Activated CD4-positive, alpha-beta memory T cell treated with anti-CD3 and anti-CD28 coated beads for 36 hours (primary cell): Measurements from ENCODE around the gene HOMER2. TPM values are rescaled to one million over a fixed set of nuclear protein-coding genes. Genes with fewer than 3 reads are reported as not detected.

Experiments used
- CTCF ChIA-PET: fragments of 350-600 bp; sonication (Branson Sonifier 250); formaldehyde crosslinking; loops from one replicate; lab custom pipeline; 2021; ENCODE audit warnings: antibody characterized with exemption, inconsistent platforms; lab: Charles Lee
- POLR2A ChIA-PET: fragments of 350-600 bp; sonication (Branson Sonifier 250); formaldehyde crosslinking; loops from one replicate; lab custom pipeline; 2021; ENCODE audit warnings: antibody characterized with exemption; lab: Charles Lee
- DNase-seq: peaks from one replicate; pipeline ENCODE4 v3.0.0-alpha.2; 2020
- H3K27ac Mint-ChIP-seq: one replicate; pipeline ENCODE4 v1.8.0; 2021; ENCODE audit warnings: mixed read lengths
- H3K27me3 Mint-ChIP-seq: one replicate; pipeline ENCODE4 v1.8.0; 2021; ENCODE audit warnings: mixed read lengths
- H3K36me3 Mint-ChIP-seq: one replicate; pipeline ENCODE4 v1.8.0; 2021; ENCODE audit warnings: mixed read lengths
- H3K4me1 Mint-ChIP-seq: one replicate; pipeline ENCODE4 v1.8.0; 2021; ENCODE audit warnings: low read depth, mixed read lengths
- H3K4me3 Mint-ChIP-seq: one replicate; pipeline ENCODE4 v1.8.0; 2021; ENCODE audit warnings: mild to moderate bottlenecking, mixed read lengths
- H3K9me3 Mint-ChIP-seq: one replicate; pipeline ENCODE4 v1.8.0; 2021; ENCODE audit warnings: mixed read lengths
- intact Hi-C: fragments of 100-400 bp; cut with micrococcal nuclease; formaldehyde crosslinking; loops from one replicate; pipeline ENCODE4 v1.15.1; 2023
- total RNA-seq, 2 experiments: library from RNA; stranded (reverse); gene quantifications; one replicate each; pipeline ENCODE4 v1.2.3, GENCODE V29; 2021

Gene HOMER2
- total RNA-seq, 2 experiments from 2014 or later: 6.5 to 7.9 TPM

GRCh38 chr15:82810061-82810889 lies 142.2 kb downstream of the HOMER2 start:
- no peaks in the 10 kb centered on the region for H3K9me3 Mint-ChIP-seq
- peak overlapping the region; percentile 81 for H3K27ac Mint-ChIP-seq
- ChIA-PET POLR2A (interaction anchor here (1.0 to 2.6 kb wide), 8 partner anchors 18 to 275 kb away, joined by 3 to 19 read pairs (median 6); partner anchors contain the start of genes C15orf40, RAMAC and RPS17), CTCF (interaction anchor here (0.6 to 2.0 kb wide), 6 partner anchors 59 to 749 kb away, joined by 3 to 9 read pairs (median 4); no protein-coding TSS in a partner anchor)
- H3K4me3 Mint-ChIP-seq: peak overlapping the region; percentile 82
- peak; percentile 42 for DNase-seq
- no peaks in the 10 kb centered on the region for H3K27me3 Mint-ChIP-seq
- H3K36me3 Mint-ChIP-seq: peaks cover 21% of the 10 kb centered on the region
- intact Hi-C loops: loop anchor here (2.0 to 10.0 kb wide), 4 partner anchors 141 to 395 kb away; partner anchors contain the start of genes HDGFL3, RAMAC and RPS17
- H3K4me1 Mint-ChIP-seq: peaks cover 41% of the 10 kb centered on the region

GRCh38 chr15:82809308-82810060 lies 143.0 kb downstream of the HOMER2 start, which contains the start of gene WHAMM:
Gene WHAMM (plus strand): TSS chr15:82809628. CDS start chr15:82809727, 99 bp downstream.
- H3K36me3 Mint-ChIP-seq: peaks cover 18% of the 10 kb centered on the region
- H3K27ac Mint-ChIP-seq: peak within 1 kb of the TSS; percentile 81
- CTCF ChIA-PET: interaction anchor here (1.4 to 2.0 kb wide), 2 partner anchors 23 to 58 kb away, joined by 5 to 6 read pairs; no protein-coding TSS in a partner anchor
- H3K27me3 Mint-ChIP-seq: no peaks in the 10 kb centered on the region
- peak within 1 kb of the TSS; percentile 82 for H3K4me3 Mint-ChIP-seq
- peak; percentile 97 for DNase-seq
- H3K9me3 Mint-ChIP-seq: no peaks in the 10 kb centered on the region
- POLR2A ChIA-PET: interaction anchor here (1.0 to 2.6 kb wide), 10 partner anchors 19 to 271 kb away, joined by 3 to 19 read pairs (median 6); partner anchors contain the start of genes C15orf40, RAMAC and RPS17
- intact Hi-C loops: loop anchor here (1.0 to 10.0 kb wide), 6 partner anchors 59 to 395 kb away; partner anchors contain the start of genes BTBD1, HDGFL3, RAMAC and RPS17
- peaks cover 41% of the 10 kb centered on the region for H3K4me1 Mint-ChIP-seq

GRCh38 chr15:82808634-82809041 lies 143.9 kb downstream of the HOMER2 start:
- Mint-ChIP-seq H3K9me3 (no peaks in the 10 kb centered on the region), H3K27me3 (no peaks in the 10 kb centered on the region), H3K4me3 (peak overlapping the region; percentile 16), H3K36me3 (peaks cover 10% of the 10 kb centered on the region), H3K4me1 (peaks cover 34% of the 10 kb centered on the region), H3K27ac (peak overlapping the region; percentile 76)
- DNase-seq: no peak
- intact Hi-C loops: loop anchor here (1.0 to 2.0 kb wide), 2 partner anchors 58 to 258 kb away; partner anchors contain the start of gene BTBD1
- CTCF ChIA-PET: interaction anchor here (1.4 kb wide), 1 partner anchor 24 kb away, joined by 6 read pairs; no protein-coding TSS in a partner anchor
- POLR2A ChIA-PET: interaction anchor here (1.0 to 2.6 kb wide), 4 partner anchors 21 to 268 kb away, joined by 3 to 9 read pairs (median 3); partner anchors contain the start of genes RAMAC and RPS17

GRCh38 chr15:82807920-82808633 lies 144.4 kb downstream of the HOMER2 start:
- CTCF ChIA-PET: interaction anchor here (0.6 to 1.4 kb wide), 2 partner anchors 25 to 277 kb away, joined by 3 to 6 read pairs; no protein-coding TSS in a partner anchor
- Mint-ChIP-seq H3K27me3 (no peaks in the 10 kb centered on the region), H3K27ac (no peak overlapping the region), H3K9me3 (no peaks in the 10 kb centered on the region), H3K36me3 (peaks cover 9% of the 10 kb centered on the region), H3K4me3 (peak overlapping the region; percentile 16), H3K4me1 (peaks cover 34% of the 10 kb centered on the region)
- POLR2A ChIA-PET: interaction anchor here (1.0 to 1.4 kb wide), 3 partner anchors 20 to 267 kb away, joined by 3 read pairs; partner anchors contain the start of gene RPS17
- no peak for DNase-seq
- intact Hi-C loops: loop anchor here (2.0 kb wide), 1 partner anchor 259 kb away; the partner anchor contains the start of gene BTBD1

GRCh38 chr15:82805994-82806406 lies 146.5 kb downstream of the HOMER2 start, which contains the start of gene FSD2:
Gene FSD2 (minus strand): TSS chr15:82806069. CDS start chr15:82787390, 18,679 bp downstream.
- H3K4me3 Mint-ChIP-seq: no peak within 1 kb of the TSS
- POLR2A ChIA-PET: no interaction called here

GRCh38 chr15:82804575-82804949 lies 148.0 kb downstream of the HOMER2 start:
- ChIA-PET POLR2A (interaction anchor here (0.6 kb wide), 1 partner anchor 271 kb away, joined by 4 read pairs; no protein-coding TSS in a partner anchor), CTCF (no interaction called here)
- DNase-seq: no peak
- Mint-ChIP-seq H3K4me1 (peaks cover 14% of the 10 kb centered on the region), H3K4me3 (no peak overlapping the region), H3K27ac (no peak overlapping the region), H3K27me3 (peaks cover 24% of the 10 kb centered on the region), H3K9me3 (no peaks in the 10 kb centered on the region), H3K36me3 (no peaks in the 10 kb centered on the region)
- intact Hi-C loops: no loop called here

More at GRCh38 chr15:82805994-82806406, 146.5 kb downstream of the HOMER2 start, which contains the start of gene FSD2:
- no peak within 1 kb of the TSS for H3K27ac Mint-ChIP-seq
- H3K9me3 Mint-ChIP-seq: no peaks in the 10 kb centered on the region
- no peak for DNase-seq
- peaks cover 13% of the 10 kb centered on the region for H3K27me3 Mint-ChIP-seq
- peaks cover 19% of the 10 kb centered on the region for H3K4me1 Mint-ChIP-seq
- CTCF ChIA-PET: no interaction called here
- no peaks in the 10 kb centered on the region for H3K36me3 Mint-ChIP-seq
- intact Hi-C loops: no loop called here

GRCh38 chr15:82803793-82804574 lies 148.5 kb downstream of the HOMER2 start:
- Mint-ChIP-seq H3K4me3 (no peak overlapping the region), H3K4me1 (peaks cover 11% of the 10 kb centered on the region), H3K27me3 (peaks cover 30% of the 10 kb centered on the region), H3K27ac (no peak overlapping the region), H3K9me3 (no peaks in the 10 kb centered on the region), H3K36me3 (no peaks in the 10 kb centered on the region)
- no peak for DNase-seq
- ChIA-PET CTCF (no interaction called here), POLR2A (interaction anchor here (0.6 kb wide), 1 partner anchor 271 kb away, joined by 4 read pairs; no protein-coding TSS in a partner anchor)
- intact Hi-C loops: no loop called here

- Mint-ChIP-seq H3K36me3 (no peaks in the 10 kb centered on the region), H3K9me3 (no peaks in the 10 kb centered on the region), H3K4me3 (no peak overlapping the region), H3K27me3 (peaks cover 30% of the 10 kb centered on the region), H3K27ac (no peak overlapping the region), H3K4me1 (no peaks in the 10 kb centered on the region)
- POLR2A ChIA-PET: no interaction called here
- CTCF ChIA-PET: no interaction called here
- intact Hi-C loops: no loop called here
- no peak for DNase-seq
Measured at GRCh38 chr15:82802497-82802896, 150.0 kb downstream of the HOMER2 start.

GRCh38 chr15:82799183-82799841 lies 153.2 kb downstream of the HOMER2 start:
- ChIA-PET CTCF (no interaction called here), POLR2A (no interaction called here)
- intact Hi-C loops: no loop called here
- Mint-ChIP-seq H3K4me1 (no peaks in the 10 kb centered on the region), H3K36me3 (no peaks in the 10 kb centered on the region), H3K9me3 (peaks cover 2% of the 10 kb centered on the region), H3K4me3 (no peak overlapping the region), H3K27me3 (peaks cover 30% of the 10 kb centered on the region), H3K27ac (no peak overlapping the region)
- no peak for DNase-seq
